RPMI8226 (cell line): ENCODE data around the gene KRTAP1-1.
"Not testable (repeated sequence)": the region's sequence is repeated elsewhere in the genome, so short reads cannot be mapped to it uniquely, and the experiment has no call there.

Source experiments
- DNase-seq: peaks from one replicate; pipeline ENCODE4 v3.0.0-alpha.2; 2015

Gene KRTAP1-1

GRCh38 chr17:41009936-41010335 is 31.3 kb downstream of the KRTAP1-1 start:
- no peak for DNase-seq

- DNase-seq, result no peak
These were observed 31.9 kb downstream of the KRTAP1-1 start for GRCh38 chr17:41009301-41009760.

GRCh38 chr17:41008811-41009210 is 32.4 kb downstream of the KRTAP1-1 start, which contains the start of gene KRTAP3-1:
TSS of gene KRTAP3-1 (minus strand) at chr17:41009128. CDS start at chr17:41009074, 54 bp downstream.
- peak; percentile 44 for DNase-seq

- DNase-seq, result peak; percentile 91
These were observed 36.9 kb downstream of the KRTAP1-1 start for GRCh38 chr17:41004397-41004796.

GRCh38 chr17:41003926-41004325 is 37.3 kb downstream of the KRTAP1-1 start:
- peak; percentile 80 for DNase-seq

GRCh38 chr17:41002814-41003213 is 38.4 kb downstream of the KRTAP1-1 start:
- no peak for DNase-seq

GRCh38 chr17:41001795-41002194 is 39.5 kb downstream of the KRTAP1-1 start:
- no peak for DNase-seq

- DNase-seq, result not testable (repeated sequence)
These were observed 41.7 kb downstream of the KRTAP1-1 start, which contains the start of gene KRTAP3-2 for GRCh38 chr17:40999563-40999962. TSS of gene KRTAP3-2 (minus strand) at chr17:40999906. CDS start at chr17:40999853, 53 bp downstream.

- DNase-seq, result no peak
These were observed 43.9 kb downstream of the KRTAP1-1 start for GRCh38 chr17:40997361-40997760.

GRCh38 chr17:40996829-40997228 is 44.4 kb downstream of the KRTAP1-1 start:
- no peak for DNase-seq

- DNase-seq, result no peak
These were observed 46.1 kb downstream of the KRTAP1-1 start for GRCh38 chr17:40995116-40995515.

GRCh38 chr17:40993839-40994238 is 47.4 kb downstream of the KRTAP1-1 start, which contains the start of gene KRTAP3-3:
TSS of gene KRTAP3-3 (minus strand) at chr17:40994164. CDS start at chr17:40994097, 67 bp downstream.
- DNase-seq, result no peak

GRCh38 chr17:40993084-40993483 is 48.2 kb downstream of the KRTAP1-1 start:
- no peak for DNase-seq

GRCh38 chr17:40992666-40993065 is 48.6 kb downstream of the KRTAP1-1 start:
- no peak for DNase-seq
